Limb (tissue), 2 donors: ENCODE results near the gene LUZP2.

Experiments used
- DNase-seq, 2 donors: peaks; one replicate each; pipeline ENCODE4 v3.0.0-alpha.2; 2016; ENCODE audit errors: extremely low spot score in 2 of 2

Gene LUZP2

DNA sequence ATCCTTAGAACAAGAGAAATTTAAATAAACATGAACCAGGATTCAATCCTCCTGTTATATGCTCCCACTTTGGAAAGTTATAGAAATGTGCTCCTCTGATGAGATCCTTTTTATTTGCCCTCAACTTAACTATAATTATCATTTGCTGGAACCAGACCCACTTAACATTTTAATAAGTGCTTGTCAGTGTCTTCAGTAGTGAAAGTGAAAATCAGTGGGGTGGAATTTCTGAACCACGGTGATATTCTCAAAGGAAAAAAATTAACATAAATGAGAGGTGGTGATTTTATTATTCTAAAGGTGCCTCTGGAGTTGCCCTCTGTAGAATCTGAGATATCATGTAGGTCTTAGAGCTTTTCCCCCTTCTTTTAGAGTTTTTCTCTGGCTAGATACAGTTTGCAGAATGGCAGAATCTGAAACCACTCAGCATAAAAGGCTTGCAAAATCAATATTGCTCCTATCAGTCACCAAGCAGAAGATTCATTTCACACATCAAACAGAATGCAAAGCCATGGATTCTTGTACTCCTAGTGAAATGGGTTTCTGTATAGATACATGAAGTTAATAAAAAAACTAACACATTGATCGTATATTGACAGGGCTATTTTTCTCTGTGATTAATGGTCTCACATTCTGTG lies 213.2 kb downstream of the LUZP2 start:
- DNase-seq: no peak

DNA sequence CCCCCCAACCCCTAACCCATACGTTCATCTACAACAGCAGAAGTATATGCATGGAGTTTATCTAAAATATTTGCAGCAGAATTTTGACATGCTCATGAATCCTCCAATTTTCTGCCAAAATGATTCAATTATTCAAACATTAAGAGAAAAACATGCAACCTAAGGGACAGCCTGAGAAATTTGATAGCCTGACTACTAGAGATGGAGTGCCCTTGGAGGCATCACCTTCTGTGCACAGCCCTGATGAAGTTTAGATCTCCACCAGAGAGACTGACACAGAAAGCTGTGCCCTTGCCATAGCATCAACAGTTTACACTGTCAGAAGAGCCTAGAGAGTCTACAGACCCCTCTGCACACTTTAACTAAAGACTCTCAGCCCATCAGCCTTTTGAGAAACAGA lies 217.7 kb downstream of the LUZP2 start:
- DNase-seq: no peak

DNA sequence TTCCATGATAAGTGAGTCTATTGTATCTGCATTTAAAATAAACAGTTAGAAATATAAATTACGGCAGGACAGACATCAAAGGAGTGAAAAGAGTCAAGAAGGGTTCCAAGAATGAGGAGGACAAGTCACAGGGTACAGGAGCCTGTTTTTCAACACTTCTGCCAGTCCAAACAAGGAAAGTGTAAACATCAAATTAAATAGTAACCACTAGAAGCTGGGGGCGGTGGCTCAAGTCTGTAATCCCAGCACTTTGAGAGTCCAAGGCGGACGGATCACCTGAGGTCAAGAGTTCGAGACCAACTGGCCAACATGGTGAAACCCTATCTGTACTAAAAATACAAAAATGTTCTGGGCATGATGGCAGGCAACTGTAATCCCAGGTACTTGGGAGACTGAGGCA lies 219.6 kb downstream of the LUZP2 start:
- DNase-seq: no peak

DNA sequence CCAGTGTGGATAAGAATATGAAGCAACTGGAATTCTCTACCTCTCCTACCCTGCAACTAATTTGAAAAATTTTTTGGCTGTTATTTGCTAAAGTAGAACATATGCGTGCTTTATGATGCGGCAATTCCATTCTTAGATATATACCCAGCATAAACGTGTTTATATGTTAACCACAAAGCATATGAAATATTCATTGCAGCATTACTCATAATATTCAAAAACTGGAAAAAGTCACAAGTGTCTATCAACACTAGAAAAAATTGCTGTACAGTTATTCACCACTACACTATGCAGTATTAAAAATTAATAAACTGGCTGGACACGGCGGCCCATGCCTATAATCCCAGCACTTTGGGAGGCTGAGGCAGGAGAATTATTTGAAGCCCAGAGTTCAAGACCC lies 226.4 kb downstream of the LUZP2 start:
- no peak for DNase-seq

DNA sequence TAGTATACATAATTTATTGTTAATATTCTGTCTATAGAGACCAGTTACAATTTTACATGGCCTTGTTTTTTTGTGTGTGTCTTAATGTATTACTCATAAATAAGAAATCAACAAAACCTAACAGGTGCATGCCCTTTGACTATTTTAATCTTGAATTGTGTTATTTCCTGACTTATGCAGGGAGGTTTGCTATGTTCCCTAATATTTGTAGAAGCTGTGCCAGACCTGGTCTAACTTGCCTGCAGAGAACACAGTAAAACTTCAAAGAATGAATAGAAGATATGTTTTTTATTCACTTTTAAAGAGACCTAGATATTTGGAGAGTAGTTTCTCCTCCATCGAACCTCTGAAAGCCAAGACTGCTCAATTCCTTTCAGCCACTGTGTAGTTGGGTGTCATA lies 234.7 kb downstream of the LUZP2 start:
- DNase-seq: no peak

DNA sequence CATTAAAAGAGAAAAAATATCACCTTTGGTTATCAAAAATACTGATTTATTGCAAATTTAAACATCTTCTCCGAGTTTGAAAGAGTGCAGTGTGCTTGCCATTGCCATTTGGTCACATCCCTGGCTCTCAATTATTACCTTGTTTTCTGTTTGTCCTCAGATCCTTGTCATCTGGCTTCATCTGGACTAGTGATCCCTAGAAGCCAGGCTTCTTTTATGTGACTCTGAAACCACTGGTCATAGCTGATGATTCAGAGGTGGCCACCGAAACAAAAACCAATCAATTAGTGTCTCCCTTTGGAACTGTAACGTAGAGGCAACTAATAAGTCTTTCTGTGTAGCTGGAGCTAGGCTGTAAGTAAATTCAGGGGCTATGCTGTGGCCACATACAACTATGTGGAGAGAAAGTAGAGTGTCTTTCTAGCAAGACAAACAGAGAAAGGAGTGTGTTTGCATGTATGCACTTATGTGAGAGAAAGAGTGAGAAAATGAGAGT lies 237.9 kb downstream of the LUZP2 start:
- DNase-seq: no peak

DNA sequence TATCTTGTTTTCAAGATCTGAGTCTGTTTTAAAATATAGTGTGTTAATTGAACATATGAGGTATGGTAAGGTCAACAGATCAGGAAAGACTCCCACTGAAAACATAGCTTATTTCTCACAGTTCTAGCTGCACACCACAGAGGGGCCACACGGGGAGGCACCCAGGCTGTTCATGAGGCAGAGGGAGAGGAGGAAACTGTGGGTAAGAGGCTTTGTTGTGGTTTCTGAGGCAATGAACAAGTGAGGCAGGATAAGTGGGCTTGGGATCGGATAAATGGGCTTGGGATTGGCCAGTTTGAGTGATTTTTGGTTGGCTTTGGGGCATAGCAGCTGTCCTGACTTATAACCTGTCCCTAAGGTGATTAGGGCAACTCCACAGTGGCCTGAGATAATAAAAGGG lies 242.1 kb downstream of the LUZP2 start:
- DNase-seq: no peak

DNA sequence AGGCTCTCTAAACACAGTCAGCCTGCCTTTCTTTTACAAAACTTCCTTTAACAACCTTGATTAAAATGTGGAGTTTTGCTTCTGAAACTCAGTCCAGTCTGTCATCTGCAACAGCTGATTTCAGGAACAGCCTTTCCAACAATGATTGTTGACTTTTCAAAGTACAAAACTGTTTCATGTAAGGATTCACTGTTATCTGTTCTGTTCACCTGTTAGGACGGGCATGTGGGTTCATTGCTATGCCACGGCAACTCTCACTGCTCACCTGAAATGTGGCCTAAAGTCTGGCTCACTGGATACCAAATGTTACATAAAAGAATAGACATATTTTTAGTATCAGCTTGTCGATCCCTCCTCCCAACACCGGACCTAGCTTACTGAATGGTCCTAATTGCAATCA lies 242.8 kb downstream of the LUZP2 start:
- DNase-seq: no peak

DNA sequence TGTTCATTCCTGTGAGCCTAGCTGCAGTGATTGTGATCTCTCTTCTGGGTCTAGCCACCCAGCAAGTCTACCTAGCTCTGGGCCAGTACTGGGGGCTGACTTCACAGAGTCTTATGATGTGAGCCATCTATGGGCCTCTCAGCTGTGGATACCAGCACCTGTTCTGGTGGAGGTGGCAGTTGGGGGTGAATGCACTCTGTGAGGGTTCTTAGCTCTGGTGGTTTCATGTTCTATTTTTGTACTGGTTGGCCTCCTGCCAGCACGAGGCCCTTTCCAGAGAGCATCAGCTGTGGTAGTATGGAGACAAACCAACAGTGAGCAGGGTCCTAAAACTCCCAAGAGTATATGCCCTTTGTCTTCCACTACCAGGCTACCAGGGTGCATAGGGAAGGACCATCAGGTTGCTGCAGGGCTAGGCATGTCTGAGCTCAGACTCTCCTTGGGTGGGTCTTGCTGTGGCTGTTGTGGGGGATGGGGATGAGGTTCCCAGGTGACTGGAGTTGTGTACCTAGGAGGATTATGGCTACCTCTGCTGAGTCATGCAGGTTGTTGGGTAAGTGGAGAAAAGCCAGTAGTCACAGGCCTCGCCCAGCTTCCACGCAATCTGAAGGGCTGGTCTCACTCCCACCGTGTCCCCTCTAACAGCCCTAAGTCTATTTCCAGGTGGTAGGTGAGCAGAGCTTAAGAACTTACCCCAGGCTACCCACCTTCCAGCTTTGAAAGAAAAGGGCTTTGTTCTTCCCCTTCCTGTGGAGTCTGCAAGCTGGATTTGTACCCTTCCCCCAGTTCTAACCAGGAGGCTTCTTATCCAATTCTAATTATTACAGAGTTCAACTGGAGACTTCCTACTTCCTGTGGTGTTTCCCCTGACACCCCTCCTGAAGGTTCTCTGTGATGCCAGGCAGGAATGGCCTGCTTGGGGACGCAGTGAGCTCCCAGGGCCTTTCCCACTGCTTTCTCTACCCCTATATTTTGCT lies 250.7 kb downstream of the LUZP2 start:
- DNase-seq: no peak

DNA sequence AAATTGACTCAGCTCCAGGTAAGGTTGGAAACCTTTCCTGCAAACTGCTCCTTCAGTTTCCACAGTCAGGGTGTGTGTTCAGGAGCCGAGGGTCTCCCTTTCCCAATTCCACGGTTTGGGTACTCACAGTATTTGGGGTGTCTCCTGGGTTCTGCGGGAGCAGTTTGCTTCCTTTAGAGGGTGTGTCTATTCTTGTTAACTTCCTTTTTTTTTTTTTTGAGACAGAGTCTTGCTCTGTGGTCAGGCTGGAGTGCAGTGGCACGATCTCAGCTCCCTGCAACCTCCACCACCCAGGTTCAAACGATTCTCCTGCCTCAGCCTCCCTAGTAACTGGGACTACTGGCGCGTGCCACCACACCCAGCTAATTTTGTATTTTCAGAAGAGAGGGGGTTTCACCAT lies 251.4 kb downstream of the LUZP2 start:
- DNase-seq: no peak

DNA sequence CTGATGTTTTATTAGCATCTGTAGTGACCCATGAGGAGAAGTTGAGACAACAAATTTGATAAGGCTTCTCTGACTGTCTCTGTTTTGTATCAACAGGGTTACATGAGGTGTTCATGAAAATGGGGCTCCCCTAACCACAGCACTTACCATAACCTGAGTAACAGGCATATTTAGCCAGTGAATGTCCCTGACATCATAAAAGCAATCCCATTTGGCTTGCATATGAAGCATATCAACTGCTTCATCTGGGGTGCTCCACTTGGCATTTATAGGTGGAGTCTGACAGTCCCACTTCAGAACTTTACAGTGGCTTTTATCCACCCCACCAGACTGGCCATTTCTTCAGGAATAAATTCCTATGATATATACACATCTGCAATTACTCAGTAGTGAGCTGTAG lies 257.6 kb downstream of the LUZP2 start:
- no peak for DNase-seq

DNA sequence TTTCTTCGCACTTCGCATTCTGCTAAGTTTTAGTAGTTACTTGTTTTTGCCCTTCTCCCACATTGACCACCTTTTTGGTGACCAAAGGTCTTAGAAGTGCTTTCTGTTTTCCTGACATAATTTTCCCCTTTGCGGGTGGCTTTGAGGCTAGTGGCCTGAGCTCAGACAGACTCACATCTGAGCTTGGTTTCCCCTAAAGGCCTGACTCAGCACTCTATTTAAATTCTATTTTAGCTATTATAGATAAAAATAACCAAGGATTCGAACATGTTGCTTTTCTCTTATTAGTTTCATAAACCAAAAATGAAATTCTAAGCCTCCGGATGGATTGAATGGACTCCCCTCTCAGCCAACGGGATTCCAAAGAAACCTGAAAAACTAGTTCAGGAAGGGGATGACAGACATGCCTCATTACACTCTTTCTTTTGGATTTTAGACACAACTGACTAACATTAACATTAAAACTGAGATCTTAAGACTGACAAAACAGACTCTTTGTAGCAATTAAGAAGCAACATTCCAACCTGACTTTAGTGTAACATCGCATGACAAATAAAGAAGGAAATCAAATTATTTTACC lies 258.5 kb downstream of the LUZP2 start:
- no peak for DNase-seq

DNA sequence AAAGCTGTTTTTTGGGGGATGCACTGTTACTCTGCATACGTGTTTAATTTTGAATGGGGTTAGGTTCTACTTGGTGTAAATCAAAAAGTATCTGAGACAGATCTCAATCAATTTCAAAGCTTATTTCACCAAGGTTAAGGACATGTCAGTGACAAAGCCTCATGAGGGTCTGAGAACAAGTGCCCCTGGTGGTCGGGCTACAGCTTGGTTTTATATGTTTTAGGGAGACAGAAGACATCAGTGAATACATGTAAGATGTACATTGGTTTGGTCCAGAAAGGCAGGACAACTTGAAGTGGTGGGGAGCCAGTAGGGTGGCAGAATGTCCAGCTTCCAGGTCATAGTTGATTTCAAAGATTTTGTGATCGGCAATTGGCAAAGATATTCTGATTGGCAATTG lies 262.9 kb downstream of the LUZP2 start:
- no peak for DNase-seq

DNA sequence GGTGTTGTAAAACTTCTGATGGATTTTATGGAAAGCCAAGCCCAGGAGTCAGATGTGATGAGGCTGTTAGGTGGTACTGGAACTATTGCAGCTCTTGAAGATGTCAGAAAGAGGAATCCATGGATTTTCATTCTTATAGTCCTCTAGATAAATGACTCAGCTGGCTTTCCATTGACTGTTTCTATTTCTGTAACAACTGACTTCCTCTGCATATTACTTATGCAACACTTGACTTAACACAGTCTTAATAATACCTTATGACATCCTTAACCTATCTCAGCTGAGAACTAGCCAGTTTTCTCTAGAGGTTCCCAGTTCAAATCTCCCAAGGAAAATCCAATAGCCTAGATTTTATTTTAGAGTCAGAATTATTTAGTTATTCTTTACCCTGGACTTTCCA lies 263.8 kb downstream of the LUZP2 start:
- DNase-seq: no peak

DNA sequence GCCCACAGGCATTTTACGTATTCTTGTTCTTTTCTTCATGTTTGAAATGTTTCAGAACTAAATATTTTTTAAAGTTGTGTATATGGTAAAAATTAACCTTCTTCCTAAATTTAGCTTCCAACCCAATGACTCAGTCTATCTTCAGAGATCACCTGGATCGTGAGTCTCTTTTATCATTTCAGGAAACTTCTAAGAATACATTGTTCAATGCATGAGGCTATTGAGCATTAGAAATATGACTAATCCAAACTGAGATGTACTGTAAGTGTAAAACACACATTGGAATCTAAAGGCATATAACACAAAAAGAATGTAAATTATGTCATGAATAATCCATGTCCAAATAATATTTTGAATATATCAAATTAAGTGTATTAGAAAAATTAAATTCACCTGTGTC lies 265.2 kb downstream of the LUZP2 start:
- no peak for DNase-seq

DNA sequence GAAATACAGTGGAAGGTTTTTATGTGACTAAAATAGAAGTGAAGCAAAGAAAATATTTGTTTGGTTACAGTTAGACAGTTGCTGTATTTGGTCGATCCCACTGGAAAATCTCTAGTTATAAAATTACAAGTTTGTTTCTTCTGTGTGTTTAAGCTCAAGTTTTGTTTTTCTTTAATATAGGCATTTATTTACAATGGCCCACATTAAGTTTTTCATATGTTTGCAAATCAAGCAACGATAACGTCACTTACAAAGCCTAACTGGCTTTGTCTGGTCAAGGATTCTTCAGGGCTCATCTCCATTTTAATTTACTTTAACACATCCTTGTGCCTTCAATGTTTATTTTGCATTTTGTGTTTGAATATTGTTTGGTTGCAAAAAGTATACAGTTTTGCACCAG lies 270.6 kb downstream of the LUZP2 start:
- no peak for DNase-seq

DNA sequence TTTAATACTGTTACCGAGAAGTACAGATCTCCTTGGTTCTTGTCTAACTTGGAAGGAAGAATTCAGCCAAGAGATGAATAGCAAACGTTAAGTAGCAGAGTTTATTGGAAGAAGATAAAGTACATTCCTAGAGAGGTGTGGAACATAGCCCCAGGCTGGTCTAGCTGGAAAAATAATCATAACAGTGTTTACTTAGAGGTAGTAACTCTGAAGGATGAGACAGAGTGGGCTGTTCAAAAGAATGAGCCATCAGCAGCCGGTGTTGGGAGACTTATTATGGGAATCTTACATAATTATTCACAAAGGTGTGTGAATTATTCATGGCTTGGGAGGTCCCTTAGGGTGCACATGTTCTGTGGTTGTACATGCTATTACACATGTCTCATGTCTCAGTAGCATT lies 276.5 kb downstream of the LUZP2 start:
- no peak for DNase-seq

DNA sequence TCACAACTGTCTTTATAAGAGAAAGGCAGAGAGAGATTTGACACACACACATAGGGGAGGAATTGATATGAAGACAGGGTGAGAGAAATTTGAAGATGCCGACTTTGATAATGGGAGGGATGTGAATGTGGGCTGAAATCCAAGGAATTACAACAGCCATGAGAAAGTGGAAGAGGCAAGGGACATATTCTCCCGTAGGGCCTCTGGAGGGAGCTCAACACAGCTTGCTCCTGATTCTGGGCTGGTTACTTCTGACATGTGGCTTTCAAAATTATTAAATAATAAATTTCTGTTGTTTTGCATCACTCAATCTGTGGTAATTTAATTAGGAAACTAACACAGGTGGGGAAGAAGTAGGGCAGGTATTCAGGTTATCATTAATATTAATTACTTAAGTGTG lies 282.9 kb downstream of the LUZP2 start:
- DNase-seq: no peak

DNA sequence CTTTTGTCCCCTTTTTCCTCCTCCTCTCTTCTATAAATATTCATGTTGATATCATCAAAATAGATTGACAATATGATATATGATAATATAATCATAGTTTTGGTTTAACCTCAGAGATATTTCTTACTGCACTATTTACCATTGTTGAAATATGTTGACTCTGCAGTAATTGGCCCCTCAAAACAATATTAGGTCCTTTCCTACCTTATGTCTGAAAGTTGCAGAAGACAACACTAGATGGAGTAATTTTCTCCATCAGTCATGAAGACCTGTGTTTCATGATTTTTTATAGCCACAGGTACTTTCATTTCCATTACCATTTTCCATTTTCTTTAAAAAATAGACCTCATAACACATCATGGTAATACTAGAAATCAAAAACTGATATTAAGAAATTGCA lies 284.4 kb downstream of the LUZP2 start:
- no peak for DNase-seq

DNA sequence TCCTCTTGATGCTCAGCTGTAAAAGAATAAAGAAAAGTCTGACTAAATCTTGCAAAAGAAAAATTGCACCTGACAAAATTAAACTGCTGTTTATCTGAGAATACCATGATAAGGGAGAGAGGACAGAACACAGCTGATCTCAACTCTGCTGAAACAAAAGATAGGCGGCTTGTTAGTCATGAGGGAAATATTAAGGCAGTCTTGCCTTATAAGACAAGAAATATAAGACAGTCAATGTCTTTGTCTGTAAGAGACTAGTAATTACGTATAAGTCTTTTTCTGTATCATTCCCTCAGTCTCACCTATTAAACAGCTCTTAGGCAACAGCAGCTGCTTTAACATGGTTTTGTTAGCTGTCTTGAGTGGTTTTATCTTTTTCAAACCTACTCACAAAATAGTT lies 296.6 kb downstream of the LUZP2 start:
- no peak for DNase-seq

DNA sequence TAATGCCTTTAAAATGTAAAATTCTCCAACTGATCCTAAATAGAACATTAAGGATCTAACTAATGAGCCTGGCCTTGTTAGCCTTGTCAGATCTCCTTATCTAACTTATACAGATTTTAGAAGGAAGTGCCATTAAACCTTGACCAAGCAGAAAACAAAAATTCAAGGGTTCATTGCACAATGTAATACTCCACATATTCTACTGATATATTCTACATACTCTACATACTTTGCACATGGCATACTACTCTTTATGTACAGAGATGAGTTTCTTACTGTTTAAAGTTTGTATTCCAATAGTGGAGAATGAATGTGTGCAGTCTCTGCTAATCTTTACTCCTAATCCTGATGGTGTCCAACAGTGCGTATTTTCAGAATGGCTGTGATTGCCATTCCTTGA lies 297.2 kb downstream of the LUZP2 start:
- DNase-seq: no peak

DNA sequence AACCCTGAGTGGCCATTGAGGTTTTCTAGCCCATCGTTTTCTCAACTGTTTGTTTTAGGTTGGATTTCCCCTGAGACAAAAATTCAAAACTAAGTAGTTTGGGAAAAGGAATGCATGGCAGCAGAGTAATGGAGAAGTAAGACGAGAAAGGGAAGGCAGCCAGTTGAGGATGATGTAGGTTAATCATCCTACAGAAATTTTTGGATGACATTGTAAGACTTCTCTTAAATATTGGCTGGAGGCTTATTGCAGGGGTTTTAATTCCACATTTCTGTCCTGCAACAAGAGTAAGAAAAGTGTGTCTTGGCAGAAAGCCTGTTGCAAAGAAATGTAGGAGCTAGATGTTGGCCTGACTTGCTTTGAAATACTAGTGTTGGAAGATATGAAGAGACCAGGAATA lies 308.8 kb downstream of the LUZP2 start:
- peak in 1 of 2 donors; percentile 18 for DNase-seq

DNA sequence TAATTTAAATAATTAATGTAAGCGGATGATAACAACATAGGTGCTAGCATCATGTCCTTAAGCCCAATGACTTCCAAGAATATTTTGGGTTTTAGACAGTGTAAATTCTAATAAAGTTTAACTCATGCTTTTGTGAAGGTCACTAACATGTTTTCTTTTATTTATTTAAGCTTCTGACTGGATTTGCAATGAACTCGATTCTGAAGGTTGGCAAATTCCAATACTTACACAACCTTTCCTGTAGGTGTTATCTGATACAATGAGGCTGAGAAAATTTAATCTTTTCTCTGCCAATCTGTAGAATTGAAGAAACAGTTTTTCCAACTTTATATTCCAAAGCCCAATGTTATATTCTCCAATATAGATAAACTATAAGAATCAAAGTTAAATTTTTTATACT lies 311.3 kb downstream of the LUZP2 start:
- no peak for DNase-seq
